ENCODE data around the gene TICRR.
"Not testable (repeated sequence)": the region's sequence is repeated elsewhere in the genome, so short reads cannot be mapped to it uniquely, and the experiment has no call there.

- TF ChIP-seq BHLHE40 (IDR thresholded peaks at IDR 0.05; ENCODE audit: low read depth, low read length); CTCF (conservative IDR thresholded peaks at IDR 0.05; ENCODE audit: low read depth, low read length); POLR2A (IDR thresholded peaks at IDR 0.05; ENCODE audit: low read depth, low read length); NFE2L2 (IDR thresholded peaks at IDR 0.05; ENCODE audit: low read depth, low read length); MXI1 (IDR thresholded peaks at IDR 0.05; ENCODE audit: borderline replicate concordance, low read depth, low read length); RCOR1 (IDR thresholded peaks at IDR 0.05; ENCODE audit: insufficient replicate concordance, low read length); MAZ (IDR thresholded peaks at IDR 0.05; ENCODE audit: borderline replicate concordance, low read depth, low read length): not testable (repeated sequence)
Observed at GRCh38 chr15:89580747-89581146, 5.5 kb downstream of the TICRR start.
